ENCODE measurements around the gene CLTCL1. TPM values are rescaled to one million over a fixed set of nuclear protein-coding genes. Genes with fewer than 3 reads are reported as not detected.

The CLTCL1 gene
- total RNA-seq, 1 donor from 2014 or later: 2.8 TPM

GRCh38 chr22:19196841-19197612 lies 94.5 kb downstream of the CLTCL1 start:
- DNase-seq (ENCODE audit: low read depth in 2 of 2): no peak

- DNase-seq (ENCODE audit: low read depth in 2 of 2): no peak
Observed at GRCh38 chr22:19195796-19196731, 95.5 kb downstream of the CLTCL1 start.

GRCh38 chr22:19194766-19195536 lies 96.6 kb downstream of the CLTCL1 start:
- no peak for DNase-seq (ENCODE audit: low read depth in 2 of 2)

- no peak for DNase-seq (ENCODE audit: low read depth in 2 of 2)
Observed at GRCh38 chr22:19193879-19194278, 97.6 kb downstream of the CLTCL1 start.

GRCh38 chr22:19187716-19188563 lies 103.6 kb downstream of the CLTCL1 start:
- no peak for DNase-seq (ENCODE audit: low read depth in 2 of 2)

GRCh38 chr22:19184276-19184997 lies 107.1 kb downstream of the CLTCL1 start:
- DNase-seq (ENCODE audit: low read depth in 2 of 2): no peak

GRCh38 chr22:19183216-19183615 lies 108.3 kb downstream of the CLTCL1 start:
- no peak for DNase-seq (ENCODE audit: low read depth in 2 of 2)

- no peak for DNase-seq (ENCODE audit: low read depth in 2 of 2)
Observed at GRCh38 chr22:19182472-19183157, 108.9 kb downstream of the CLTCL1 start.

GRCh38 chr22:19181786-19182471 lies 109.6 kb downstream of the CLTCL1 start:
- DNase-seq (ENCODE audit: low read depth in 2 of 2): no peak

GRCh38 chr22:19180740-19181410 lies 110.6 kb downstream of the CLTCL1 start:
- no peak for DNase-seq (ENCODE audit: low read depth in 2 of 2)

GRCh38 chr22:19180234-19180633 lies 111.3 kb downstream of the CLTCL1 start:
- DNase-seq (ENCODE audit: low read depth in 2 of 2): no peak

- peak; percentile 65 to 87 for DNase-seq (ENCODE audit: low read depth in 2 of 2)
Observed at GRCh38 chr22:19179497-19180048, 111.9 kb downstream of the CLTCL1 start.

GRCh38 chr22:19178657-19179496 lies 112.6 kb downstream of the CLTCL1 start, which contains the start of gene SLC25A1:
TSS of gene SLC25A1 (minus strand) at chr22:19178736. CDS start at chr22:19178673, 63 bp downstream.
- DNase-seq (ENCODE audit: low read depth in 2 of 2): peak; percentile 66 to 92

GRCh38 chr22:19178065-19178656 lies 113.4 kb downstream of the CLTCL1 start:
- peak in 1 of 2 donors; percentile 57 for DNase-seq (ENCODE audit: low read depth in 2 of 2)

- DNase-seq (ENCODE audit: low read depth in 2 of 2): no peak
Observed at GRCh38 chr22:19177164-19178064, 114.1 kb downstream of the CLTCL1 start.

All from dermis microvascular lymphatic vessel endothelial cell (primary cell).